HCT116 (cell line): ENCODE results near the gene POPDC2.

ENCODE experiments used
- ATF3 ChIP-seq: IDR thresholded peaks from 2 replicates; pipeline ENCODE4 v1.6.1; 2012
- CTCF ChIP-seq, 3 experiments: fragments of 200-600 bp in 1 of 3; sonication (generic) in 1 of 3; IDR thresholded peaks in 2 of 3; conservative IDR thresholded peaks in 1 of 3; 2 replicates each; pipeline ENCODE4 v1.5.1; 2012 to 2017; ENCODE audit warnings: low read depth in 2 of 3, low read length in 2 of 3, antibody characterized with exemption in 1 of 3, borderline replicate concordance in 1 of 3, control low read depth in 1 of 3, mild to moderate bottlenecking in 1 of 3, mixed read lengths in 1 of 3, mixed run types in 1 of 3, moderate library complexity in 1 of 3; ENCODE audit not compliant: insufficient read depth in 1 of 3

DNA sequence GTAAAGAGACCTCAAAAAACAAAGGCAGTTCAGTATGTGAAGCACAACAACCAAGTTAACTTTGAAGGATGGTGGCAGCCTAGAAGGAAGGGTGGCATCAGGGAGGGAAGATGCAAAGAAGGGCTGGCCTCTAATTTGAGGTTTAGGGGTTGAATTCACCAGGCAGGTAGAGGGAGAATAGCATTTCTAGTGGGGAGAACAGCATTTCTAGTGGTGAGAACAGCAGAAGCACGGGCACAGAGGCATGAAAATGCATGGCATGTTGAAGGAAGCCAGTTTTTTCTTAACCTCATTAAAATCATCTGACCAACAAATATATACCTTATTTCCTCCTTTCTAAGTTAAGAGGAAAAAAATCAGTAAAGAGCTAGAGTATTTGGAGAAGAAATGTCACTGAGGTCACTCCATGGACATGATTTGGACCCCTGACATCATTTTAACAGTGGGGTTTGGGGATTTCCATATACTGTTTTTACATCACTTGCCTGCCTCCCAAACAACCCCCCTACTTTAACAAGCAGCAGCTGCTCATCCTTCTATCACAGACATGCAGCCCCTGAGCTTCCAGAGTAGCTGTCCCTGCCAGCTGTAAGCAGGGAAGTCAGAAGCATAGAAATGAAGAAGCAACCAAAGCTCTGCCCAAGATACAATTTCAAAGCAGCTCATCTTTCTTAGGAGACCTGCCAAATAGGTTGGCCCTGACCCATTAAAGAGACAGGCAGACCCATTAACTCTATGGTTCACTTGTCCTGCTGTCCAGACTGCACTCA is 2.4 kb upstream of the POPDC2 start:
- no peak; a peak in 1 of 6 replicates for TF ChIP-seq CTCF (IDR thresholded peaks at IDR 0.05 in 2 of 3, conservative IDR thresholded peaks at IDR 0.05 in 1 of 3; ENCODE audit: borderline replicate concordance in 1 of 3, insufficient read depth in 1 of 3, low read depth in 2 of 3, low read length in 2 of 3)
- TF ChIP-seq ATF3: no peak
